CD4-positive, alpha-beta T cell (primary cell): ENCODE measurements around the gene BCL11B. TPM values are rescaled to one million over a fixed set of nuclear protein-coding genes. Genes with fewer than 3 reads are reported as not detected.
A peak's percentile ranks its signal among the peaks of the same experiment; 100 is the strongest.

Experiments used
- ATAC-seq: fragments of 200-7000 bp; cut with Tn5 transposase; one replicate; pipeline ENCODE4 v1.10.0; 2022; ENCODE audit warnings: mild to moderate bottlenecking; ENCODE audit not compliant: poor library complexity
- CTCF ChIA-PET: fragments of 350-600 bp; sonication (Branson Sonifier 250); formaldehyde crosslinking; loops from one replicate; lab custom pipeline; 2021; ENCODE audit warnings: antibody characterized with exemption, inconsistent platforms; lab: Charles Lee
- POLR2A ChIA-PET: fragments of 350-600 bp; sonication (Branson Sonifier 250); formaldehyde crosslinking; loops from one replicate; lab custom pipeline; 2021; ENCODE audit warnings: antibody characterized with exemption, inconsistent platforms; lab: Charles Lee
- DNase-seq, 14 experiments: peaks; one replicate each; pipeline ENCODE4 v3.0.0-alpha.2; 2013 to 2020; ENCODE audit warnings: mixed read lengths in 2 of 14
- H3K27ac ChIP-seq, 2 donors: one replicate each; pipeline versions ENCODE4 v1.5.1 to v1.7.0; 2013; ENCODE audit warnings: low read length in 2 of 2, low read depth in 1 of 2, mild to moderate bottlenecking in 1 of 2
- H3K27me3 ChIP-seq, 2 experiments: 1 replicate in 1 of 2; 2 replicates in 1 of 2; pipeline versions ENCODE4 v1.6.1 to v1.7.0; 2013; ENCODE audit warnings: low read length in 2 of 2, control low read depth in 1 of 2, mild to moderate bottlenecking in 1 of 2, moderate library complexity in 1 of 2; ENCODE audit not compliant: insufficient read depth in 2 of 2, control insufficient read depth in 1 of 2
- H3K36me3 ChIP-seq: one replicate; pipeline ENCODE4 v1.6.1; 2013; ENCODE audit warnings: low read length, control low read depth; ENCODE audit not compliant: insufficient read depth
- H3K4me1 ChIP-seq: one replicate; pipeline ENCODE4 v1.6.1; 2013; ENCODE audit warnings: low read length, control low read depth; ENCODE audit not compliant: insufficient read depth
- H3K4me3 ChIP-seq: one replicate; pipeline ENCODE4 v1.5.1; 2013; ENCODE audit warnings: mild to moderate bottlenecking, low read length, moderate library complexity
- H3K9me3 ChIP-seq, 2 experiments: 1 replicate in 1 of 2; 2 replicates in 1 of 2; pipeline versions ENCODE4 v1.6.1 to v1.7.0; 2013; ENCODE audit warnings: low read length in 2 of 2, mild to moderate bottlenecking in 2 of 2, control low read depth in 1 of 2, moderate library complexity in 1 of 2; ENCODE audit not compliant: control insufficient read depth in 1 of 2, insufficient read depth in 1 of 2
- H3K27ac Mint-ChIP-seq: one replicate; pipeline ENCODE4 v1.8.0; 2020; ENCODE audit warnings: mixed read lengths
- H3K27me3 Mint-ChIP-seq: one replicate; pipeline ENCODE4 v1.8.0; 2021; ENCODE audit warnings: mixed read lengths
- H3K36me3 Mint-ChIP-seq: one replicate; pipeline ENCODE4 v1.8.0; 2021; ENCODE audit warnings: low read depth, mixed read lengths
- H3K4me1 Mint-ChIP-seq: one replicate; pipeline ENCODE4 v1.8.0; 2021; ENCODE audit warnings: low read depth, mixed read lengths
- H3K4me3 Mint-ChIP-seq: one replicate; pipeline ENCODE4 v1.8.0; 2020; ENCODE audit warnings: mild to moderate bottlenecking, mixed read lengths
- H3K9me3 Mint-ChIP-seq: one replicate; pipeline ENCODE4 v1.8.0; 2020; ENCODE audit warnings: mixed read lengths
- intact Hi-C, 2 experiments: fragments of 100-400 bp; cut with DNase I in 1 of 2; cut with micrococcal nuclease in 1 of 2; formaldehyde crosslinking; loops; one replicate each; pipeline versions ENCODE4 v1.15.1 to v1.9.0; 2023 to 2025; cut with DNase I, micrococcal nuclease
- total RNA-seq, 174 experiments: library from RNA in 2 of 174; stranded (reverse) in 2 of 174; gene quantifications; one replicate each; pipeline ENCODE4 v1.2.3 and lab custom pipeline; 2021 to 2026
- TF ChIP-seq, protein P1 (sequence below): fragments of 200-600 bp; IDR thresholded peaks from one replicate; pipeline ENCODE4 v1.8.0; 2022; ENCODE audit warnings: antibody characterized with exemption, mild to moderate bottlenecking

Gene BCL11B
- total RNA-seq, 2 experiments from 2014 or later: 244 to 254 TPM

DNA sequence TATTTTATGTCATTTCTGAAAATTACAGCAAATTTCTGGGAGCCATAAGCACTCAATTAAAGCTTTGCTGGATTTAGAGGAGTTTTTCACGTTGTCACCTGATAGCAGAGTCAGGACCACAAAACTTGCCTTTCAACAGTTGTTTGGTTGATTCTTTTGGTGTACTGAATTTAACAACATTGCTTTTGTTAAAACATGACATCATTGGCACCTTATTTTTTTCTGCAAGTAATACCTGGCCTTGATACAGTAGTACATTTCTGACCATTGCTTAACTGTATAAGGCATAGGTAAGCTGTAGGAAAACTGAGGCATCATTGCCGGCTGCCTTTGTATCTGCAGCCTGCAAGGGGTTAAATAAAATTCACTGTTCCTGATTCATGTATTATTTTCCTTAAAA is 4.5 kb upstream of the BCL11B start:
- ChIA-PET CTCF (no interaction called here), POLR2A (interaction anchor here (1.1 kb wide), 1 partner anchor 1139 kb away, joined by 3 read pairs; no protein-coding TSS in a partner anchor)
- H3K36me3 Mint-ChIP-seq: peaks cover 13% of the 10 kb centered on the region
- no peak overlapping the region for H3K27ac ChIP-seq
- no peaks in the 10 kb centered on the region for H3K9me3 ChIP-seq
- ATAC-seq: no peak
- peaks cover 64% of the 10 kb centered on the region for H3K4me1 Mint-ChIP-seq
- H3K27me3 Mint-ChIP-seq: peaks cover 4% of the 10 kb centered on the region
- peaks cover 48% of the 10 kb centered on the region for H3K4me1 ChIP-seq
- no peak overlapping the region for H3K4me3 ChIP-seq
- no peak for DNase-seq
- H3K27ac Mint-ChIP-seq: peak overlapping the region; percentile 84
- intact Hi-C loops: loop anchor here (5.0 to 10.0 kb wide), 2 partner anchors 1052 to 1969 kb away; no protein-coding TSS in a partner anchor
- H3K4me3 Mint-ChIP-seq: peak overlapping the region; percentile 97
- TF ChIP-seq, protein P1, sequence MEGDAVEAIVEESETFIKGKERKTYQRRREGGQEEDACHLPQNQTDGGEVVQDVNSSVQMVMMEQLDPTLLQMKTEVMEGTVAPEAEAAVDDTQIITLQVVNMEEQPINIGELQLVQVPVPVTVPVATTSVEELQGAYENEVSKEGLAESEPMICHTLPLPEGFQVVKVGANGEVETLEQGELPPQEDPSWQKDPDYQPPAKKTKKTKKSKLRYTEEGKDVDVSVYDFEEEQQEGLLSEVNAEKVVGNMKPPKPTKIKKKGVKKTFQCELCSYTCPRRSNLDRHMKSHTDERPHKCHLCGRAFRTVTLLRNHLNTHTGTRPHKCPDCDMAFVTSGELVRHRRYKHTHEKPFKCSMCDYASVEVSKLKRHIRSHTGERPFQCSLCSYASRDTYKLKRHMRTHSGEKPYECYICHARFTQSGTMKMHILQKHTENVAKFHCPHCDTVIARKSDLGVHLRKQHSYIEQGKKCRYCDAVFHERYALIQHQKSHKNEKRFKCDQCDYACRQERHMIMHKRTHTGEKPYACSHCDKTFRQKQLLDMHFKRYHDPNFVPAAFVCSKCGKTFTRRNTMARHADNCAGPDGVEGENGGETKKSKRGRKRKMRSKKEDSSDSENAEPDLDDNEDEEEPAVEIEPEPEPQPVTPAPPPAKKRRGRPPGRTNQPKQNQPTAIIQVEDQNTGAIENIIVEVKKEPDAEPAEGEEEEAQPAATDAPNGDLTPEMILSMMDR: no peak
- no peaks in the 10 kb centered on the region for H3K36me3 ChIP-seq
- no peaks in the 10 kb centered on the region for H3K9me3 Mint-ChIP-seq
- H3K27me3 ChIP-seq: no peaks in the 10 kb centered on the region

DNA sequence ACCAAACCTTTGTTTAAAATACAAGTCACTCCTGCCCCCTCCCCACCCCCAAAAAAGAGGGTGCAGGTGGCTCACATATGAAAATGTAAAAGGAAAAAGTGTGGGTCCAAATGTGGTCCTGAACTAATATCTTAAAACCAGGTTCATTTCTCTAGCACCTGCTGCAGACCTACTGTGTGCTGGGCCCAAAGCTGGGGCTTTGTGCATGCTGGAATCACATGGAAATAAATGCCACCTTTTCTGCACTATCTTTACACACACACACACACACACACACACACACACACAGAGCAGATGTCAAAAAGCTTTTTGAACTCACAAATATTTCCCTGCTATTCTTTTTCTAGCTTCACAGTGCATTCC is 3.2 kb upstream of the BCL11B start:
- no peaks in the 10 kb centered on the region for H3K27me3 ChIP-seq
- peak overlapping the region; percentile 84 for H3K27ac Mint-ChIP-seq
- H3K4me1 Mint-ChIP-seq: peaks cover 52% of the 10 kb centered on the region
- intact Hi-C loops: loop anchor here (2.0 to 10.0 kb wide), 3 partner anchors 1050 to 1968 kb away; no protein-coding TSS in a partner anchor
- no peak overlapping the region for H3K4me3 ChIP-seq
- CTCF ChIA-PET: interaction anchor here (0.6 to 1.8 kb wide), 17 partner anchors 9 to 1374 kb away, joined by 3 to 9 read pairs (median 3); no protein-coding TSS in a partner anchor
- ATAC-seq (no peak), DNase-seq (peak in 2 of 14 experiments; percentile 22 to 47)
- H3K9me3 Mint-ChIP-seq: no peaks in the 10 kb centered on the region
- no peak overlapping the region for H3K27ac ChIP-seq
- POLR2A ChIA-PET: interaction anchor here (0.7 to 64.5 kb wide), 8 partner anchors 8 to 1555 kb away, joined by 3 to 4389 read pairs (median 6); no protein-coding TSS in a partner anchor
- no peaks in the 10 kb centered on the region for H3K9me3 ChIP-seq
- peaks cover 19% of the 10 kb centered on the region for H3K36me3 Mint-ChIP-seq
- H3K4me3 Mint-ChIP-seq: peak overlapping the region; percentile 97
- TF ChIP-seq, protein P1: no peak
- no peaks in the 10 kb centered on the region for H3K36me3 ChIP-seq
- H3K27me3 Mint-ChIP-seq: peaks cover under 1% of the 10 kb centered on the region
- peaks cover 38% of the 10 kb centered on the region for H3K4me1 ChIP-seq

DNA sequence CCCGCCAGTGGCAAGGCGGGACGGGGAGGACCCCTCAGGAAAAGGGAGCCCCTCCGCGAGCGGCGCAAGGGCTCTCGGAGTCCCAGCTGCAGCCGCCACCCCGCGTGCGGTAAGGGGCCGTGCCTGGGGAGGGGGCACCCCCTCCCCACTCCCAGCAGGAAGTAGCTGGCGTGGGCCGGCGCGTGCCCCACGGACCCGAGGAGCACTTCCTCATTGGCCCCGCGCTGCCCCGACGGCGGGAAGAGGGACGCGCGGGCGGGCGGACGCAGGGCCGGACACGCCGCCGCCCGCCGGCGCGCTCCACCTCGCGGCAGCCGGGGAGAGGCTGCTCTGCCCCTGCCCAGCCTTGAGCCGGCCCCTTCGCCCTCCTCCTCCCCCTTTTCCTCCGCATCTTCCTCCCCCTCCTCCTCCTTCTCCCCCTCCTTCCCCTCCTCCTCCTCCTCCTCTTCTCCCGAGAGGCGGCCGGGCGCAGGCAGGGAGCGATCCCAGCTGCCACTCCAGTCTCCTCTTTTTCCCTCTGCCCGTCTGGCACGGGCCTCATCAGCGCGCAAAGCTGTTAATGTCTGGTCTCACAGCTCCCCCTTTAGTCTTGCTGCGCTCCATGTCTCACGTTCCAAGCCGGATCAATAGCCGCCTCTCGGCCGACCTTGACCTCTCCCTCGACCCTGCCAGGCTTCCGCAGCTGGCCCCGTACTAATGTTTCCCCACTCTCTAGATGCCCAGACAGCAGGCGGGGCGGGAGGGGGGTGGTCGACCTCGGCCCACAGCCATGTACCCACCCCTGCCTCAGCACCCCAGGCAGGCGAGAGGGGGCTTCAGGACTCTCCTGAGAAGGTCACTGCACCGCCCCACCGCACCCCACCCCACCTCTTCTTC is 2.6 kb upstream of the BCL11B start:
- Mint-ChIP-seq H3K4me3 (peak overlapping the region; percentile 97), H3K4me1 (peaks cover 52% of the 10 kb centered on the region), H3K9me3 (no peaks in the 10 kb centered on the region), H3K27me3 (peaks cover 5% of the 10 kb centered on the region), H3K27ac (peak overlapping the region; percentile 84), H3K36me3 (peaks cover 24% of the 10 kb centered on the region)
- TF ChIP-seq, protein P1: no peak
- Histone ChIP-seq H3K36me3 (no peaks in the 10 kb centered on the region), H3K4me3 (peak overlapping the region; percentile 97), H3K27me3 (no peaks in the 10 kb centered on the region), H3K4me1 (peaks cover 35% of the 10 kb centered on the region), H3K27ac (no peak overlapping the region), H3K9me3 (no peaks in the 10 kb centered on the region)
- ATAC-seq (no peak), DNase-seq (peak in 10 of 14 experiments; percentile 36 to 82 (median 58))
- POLR2A ChIA-PET: interaction anchor here (0.7 to 64.5 kb wide), 9 partner anchors 7 to 1555 kb away, joined by 3 to 4389 read pairs (median 5); no protein-coding TSS in a partner anchor
- CTCF ChIA-PET: interaction anchor here (0.6 to 1.8 kb wide), 21 partner anchors 8 to 1373 kb away, joined by 3 to 9 read pairs (median 4); no protein-coding TSS in a partner anchor
- intact Hi-C loops: loop anchor here (2.0 to 10.0 kb wide), 8 partner anchors 832 to 1977 kb away; no protein-coding TSS in a partner anchor
